Left lung (tissue), 14 donors: Measurements from ENCODE around the gene TXNDC8. TPM values are rescaled to one million over a fixed set of nuclear protein-coding genes. Genes with fewer than 3 reads are reported as not detected.

Source experiments
- ATAC-seq: fragments of 200-7000 bp; cut with Tn5 transposase; one replicate; pipeline ENCODE4 v1.9.1; 2020; ENCODE audit warnings: moderate library complexity
- DNase-seq, 4 donors: peaks; one replicate each; pipeline ENCODE4 v3.0.0-alpha.2; 2013 to 2020
- H3K27ac ChIP-seq, 2 donors: fragments of 200-600 bp; sonication (generic) in 1 of 2; one replicate each; pipeline versions ENCODE4 v1.5.0 to v1.8.0; 2020 to 2021
- H3K27me3 ChIP-seq, 2 donors: fragments of 200-600 bp; sonication (generic) in 1 of 2; one replicate each; pipeline versions ENCODE4 v1.5.0 to v1.8.0; 2020 to 2021
- H3K36me3 ChIP-seq, 2 donors: fragments of 200-600 bp; sonication (generic) in 1 of 2; one replicate each; pipeline versions ENCODE4 v1.5.0 to v1.8.0; 2020 to 2021
- H3K4me1 ChIP-seq, 2 donors: fragments of 200-600 bp; one replicate each; pipeline ENCODE4 v1.8.0; 2021
- H3K4me3 ChIP-seq, 2 donors: fragments of 200-600 bp; sonication (generic) in 1 of 2; one replicate each; pipeline versions ENCODE4 v1.5.0 to v1.8.0; 2020 to 2021; ENCODE audit warnings: mild to moderate bottlenecking in 1 of 2
- H3K9me3 ChIP-seq, 2 donors: fragments of 200-600 bp; sonication (generic) in 1 of 2; one replicate each; pipeline versions ENCODE4 v1.5.0 to v1.8.0; 2020 to 2021
- CTCF ChIP-seq, 2 donors: fragments of 200-600 bp; sonication (generic) in 1 of 2; IDR thresholded peaks; one replicate each; pipeline versions ENCODE4 v1.5.0 to v1.8.0; 2021; ENCODE audit warnings: antibody characterized with exemption in 2 of 2
- intact Hi-C, 2 donors: fragments of 100-400 bp; cut with DNase I; formaldehyde crosslinking; loops; one replicate each; pipeline versions ENCODE4 v1.11.2 to v1.14.2; 2022
- long read RNA-seq, 12 donors: library from polyadenylated mRNA in 2 of 12; unstranded in 2 of 12; transcript quantifications; one replicate each; pipeline ENCODE4 v2.0.0 and lab custom pipeline, GENCODE V29; 2019 to 2026
- polyA plus RNA-seq, 6 donors: library from polyadenylated mRNA; unstranded; fragments of 120-200 nt; gene quantifications; one replicate each; pipeline ENCODE4 v1.2.1, GENCODE V29; 2013; ENCODE audit not compliant: insufficient read length in 6 of 6
- total RNA-seq, 2 donors: library from RNA; stranded (reverse); fragmentation: NEBNext Ultra II Directional; extraction: Animal tissue kit (Norgen Biotek cat#: 25700); gene quantifications; one replicate each; pipeline ENCODE4 v1.2.1, GENCODE V29; 2021
- donor health status: DM: no; HTN: yes; CAD: no.
- donor health status: DM: no; HTN: no; CAD: no.

The TXNDC8 gene
- total RNA-seq: not detected
- not detected for polyA plus RNA-seq
- long read RNA-seq, donor 1: 0 reads
- long read RNA-seq, donor 2: 0 reads
- long read RNA-seq, donor 3: 0 reads
- long read RNA-seq, donor 4: 0 reads
- long read RNA-seq, donor 5: 0 reads
- long read RNA-seq, donor 6: 0 reads
- long read RNA-seq, donor 7: 0 reads
- long read RNA-seq, donor 8: 0 reads
- long read RNA-seq, donor 9: 0 reads
- long read RNA-seq, donor 10: 0 reads
- long read RNA-seq, donor 11: 0 reads
- long read RNA-seq, donor 12: 0 reads

DNA sequence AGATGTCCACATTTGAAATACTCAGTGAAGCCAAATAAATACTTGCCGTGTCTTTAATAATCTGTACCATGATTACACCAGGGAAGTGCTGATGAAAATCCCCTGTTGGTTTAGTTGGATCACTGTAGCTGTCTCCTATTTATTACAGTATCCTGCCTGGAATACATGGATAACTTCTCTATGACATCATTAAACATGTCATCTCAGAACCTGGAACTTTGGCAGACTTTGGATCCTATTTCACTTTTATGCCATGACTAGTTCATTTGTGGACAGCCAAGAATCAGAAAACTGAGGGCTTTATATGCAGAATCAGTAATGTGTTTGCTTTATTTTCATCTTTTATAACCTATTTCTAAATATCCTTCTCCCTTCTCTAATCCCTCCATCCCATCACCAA is at the start of gene TXNDC8:
TSS of gene TXNDC8 (minus strand) at position 137 of the 400 bp plus-strand sequence.
- Histone ChIP-seq H3K27me3 (no peaks in the 10 kb centered on the region), H3K4me1 (no peaks in the 10 kb centered on the region), H3K4me3 (no peak within 1 kb of the TSS), H3K27ac (no peak within 1 kb of the TSS), H3K9me3 (no peaks in the 10 kb centered on the region), H3K36me3 (no peaks in the 10 kb centered on the region)
- TF ChIP-seq CTCF (IDR thresholded peaks at IDR 0.05): no peak
- no peak for DNase-seq
- ATAC-seq: no peak
- intact Hi-C loops: no loop called here

- H3K4me1 ChIP-seq: no peaks in the 10 kb centered on the region
- H3K27ac ChIP-seq: no peak overlapping the region
- H3K9me3 ChIP-seq: no peaks in the 10 kb centered on the region
- H3K4me3 ChIP-seq: no peak overlapping the region
- no peaks in the 10 kb centered on the region for H3K27me3 ChIP-seq
- ATAC-seq (no peak), DNase-seq (no peak)
- H3K36me3 ChIP-seq: no peaks in the 10 kb centered on the region
- intact Hi-C loops: no loop called here
- no peak for TF ChIP-seq CTCF (IDR thresholded peaks at IDR 0.05)
Observed at GRCh38 chr9:110383491-110383890, 45.8 kb upstream of the TXNDC8 start.

GRCh38 chr9:110382731-110383130 is 45.1 kb upstream of the TXNDC8 start:
- Histone ChIP-seq H3K36me3 (no peaks in the 10 kb centered on the region), H3K4me3 (no peak overlapping the region), H3K27ac (no peak overlapping the region), H3K4me1 (no peaks in the 10 kb centered on the region), H3K9me3 (no peaks in the 10 kb centered on the region), H3K27me3 (no peaks in the 10 kb centered on the region)
- DNase-seq: no peak
- intact Hi-C loops: no loop called here
- no peak for ATAC-seq
- TF ChIP-seq CTCF (IDR thresholded peaks at IDR 0.05): no peak

DNA sequence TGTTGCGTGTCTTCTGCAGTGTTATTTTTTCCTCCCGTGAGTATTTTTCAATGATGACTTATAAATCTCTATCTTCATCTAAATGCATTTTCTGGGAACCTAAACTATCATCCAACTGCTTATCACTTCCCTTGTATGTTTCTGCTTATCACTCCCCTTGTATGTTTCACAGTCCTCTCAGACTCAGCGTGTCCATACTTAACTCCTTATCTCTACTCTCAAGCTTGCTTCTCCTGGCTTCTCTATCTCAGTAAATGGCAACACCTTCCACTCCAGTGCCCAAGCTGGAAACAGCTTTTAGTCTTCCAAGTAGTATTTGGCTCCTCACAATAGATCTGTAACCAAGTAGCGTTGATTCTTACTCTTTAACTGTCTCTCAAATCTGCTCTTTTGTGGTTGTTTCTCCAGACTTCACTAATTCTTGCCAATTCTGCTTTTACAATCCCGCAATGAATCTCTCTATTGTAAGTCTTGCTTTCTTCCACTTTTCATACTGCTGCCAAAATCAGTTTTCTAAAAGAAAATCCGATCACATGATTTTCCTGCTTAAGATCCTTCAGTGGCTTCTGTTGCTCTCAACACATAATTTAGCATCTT is 33.8 kb upstream of the TXNDC8 start:
- ATAC-seq: no peak
- no peaks in the 10 kb centered on the region for H3K36me3 ChIP-seq
- H3K27ac ChIP-seq: no peak overlapping the region
- intact Hi-C loops: no loop called here
- DNase-seq: no peak
- H3K9me3 ChIP-seq: no peaks in the 10 kb centered on the region
- no peak overlapping the region for H3K4me3 ChIP-seq
- H3K4me1 ChIP-seq: no peaks in the 10 kb centered on the region
- no peak for TF ChIP-seq CTCF (IDR thresholded peaks at IDR 0.05)
- no peaks in the 10 kb centered on the region for H3K27me3 ChIP-seq

DNA sequence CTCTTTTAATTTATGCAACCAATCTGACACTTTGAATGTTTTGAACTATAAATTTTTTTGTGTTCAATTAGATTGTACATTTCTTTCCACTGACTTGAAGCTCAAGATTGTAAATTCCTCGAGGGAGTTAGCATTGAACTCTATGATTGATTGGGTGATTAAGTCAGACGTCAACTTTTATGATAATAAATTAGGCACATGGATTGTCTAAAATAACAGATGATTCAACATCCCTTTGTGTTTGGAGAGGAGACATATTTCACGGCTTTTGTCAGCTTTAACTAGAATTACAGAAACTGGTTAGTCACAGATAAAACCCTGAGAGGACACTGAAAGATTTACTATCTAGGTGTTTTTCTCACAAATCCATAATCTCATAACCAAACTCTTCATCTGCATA is 32.7 kb upstream of the TXNDC8 start:
- intact Hi-C loops: no loop called here
- no peak for ATAC-seq

More for the DNA sequence above, 32.7 kb upstream of the TXNDC8 start:
- Histone ChIP-seq H3K4me1 (no peaks in the 10 kb centered on the region), H3K36me3 (no peaks in the 10 kb centered on the region), H3K27me3 (no peaks in the 10 kb centered on the region), H3K4me3 (no peak overlapping the region), H3K9me3 (no peaks in the 10 kb centered on the region), H3K27ac (no peak overlapping the region)
- TF ChIP-seq CTCF (IDR thresholded peaks at IDR 0.05): no peak
- no peak for DNase-seq
